Suprapubic skin (tissue), 4 donors: ENCODE measurements around the gene LRRFIP1.

Experiments used
- CTCF ChIP-seq, 2 donors: fragments of 200-600 bp in 1 of 2; fragments of 450-650 bp in 1 of 2; sonication (generic) in 1 of 2; IDR thresholded peaks; one replicate each; pipeline ENCODE4 v1.5.1; 2016 to 2019; ENCODE audit warnings: antibody characterized with exemption in 2 of 2, mild to moderate bottlenecking in 1 of 2, moderate library complexity in 1 of 2
- POLR2A ChIP-seq, 2 donors: fragments of 450-650 bp; IDR thresholded peaks; one replicate each; pipeline ENCODE4 v1.6.1; 2017; ENCODE audit warnings: antibody characterized with exemption in 2 of 2, mild to moderate bottlenecking in 2 of 2, moderate library complexity in 2 of 2
- POLR2AphosphoS5 ChIP-seq, 3 donors: sonication (generic); formaldehyde crosslinking; IDR thresholded peaks; one replicate each; pipeline ENCODE4 v1.6.1; 2017; ENCODE audit warnings: antibody characterized with exemption in 3 of 3

- no peak for TF ChIP-seq POLR2A (IDR thresholded peaks at IDR 0.05)
- TF ChIP-seq POLR2AphosphoS5 (IDR thresholded peaks at IDR 0.05): no peak
- no peak for TF ChIP-seq CTCF (IDR thresholded peaks at IDR 0.05)
Observed at GRCh38 chr2:237594514-237594871, 32.9 kb upstream of the LRRFIP1 start.
